SJSA1 (cell line): ENCODE measurements around the gene DIAPH1. TPM values are rescaled to one million over a fixed set of nuclear protein-coding genes. Genes with fewer than 3 reads are reported as not detected.
A peak's percentile ranks its signal among the peaks of the same experiment; 100 is the strongest.
"Not testable (repeated sequence)": the region's sequence is repeated elsewhere in the genome, so short reads cannot be mapped to it uniquely, and the experiment has no call there.

Source experiments
- DNase-seq, 2 experiments: peaks; one replicate each; pipeline ENCODE4 v3.0.0-alpha.2; 2015 to 2020; ENCODE audit warnings: low spot score in 2 of 2, low read depth in 1 of 2
- H3K27ac ChIP-seq: fragments of 250-450 bp; sonication (Bioruptor Pico); 2 replicates; pipeline ENCODE4 v1.5.1; 2020; ENCODE audit warnings: mild to moderate bottlenecking, moderate library complexity
- H3K27me3 ChIP-seq: fragments of 250-450 bp; sonication (Bioruptor Pico); replicated peaks from 2 replicates; pipeline ENCODE4 v1.5.1; 2020; ENCODE audit warnings: mild to moderate bottlenecking, moderate library complexity
- H3K36me3 ChIP-seq: fragments of 250-450 bp; sonication (Bioruptor Pico); 2 replicates; pipeline ENCODE4 v1.5.1; 2020; ENCODE audit warnings: mild to moderate bottlenecking
- H3K4me1 ChIP-seq: fragments of 250-450 bp; sonication (Bioruptor Pico); replicated peaks from 2 replicates; pipeline ENCODE4 v1.6.1; 2021; ENCODE audit warnings: mild to moderate bottlenecking
- H3K4me3 ChIP-seq: fragments of 250-450 bp; sonication (Bioruptor Pico); 2 replicates; pipeline ENCODE4 v1.5.1; 2020; ENCODE audit warnings: mild to moderate bottlenecking
- H3K9me3 ChIP-seq: fragments of 250-450 bp; sonication (Bioruptor Pico); replicated peaks from 2 replicates; pipeline ENCODE4 v1.5.1; 2020; ENCODE audit warnings: mild to moderate bottlenecking
- total RNA-seq: library from RNA; depleted of rRNA; stranded (reverse); fragments of >200 nt; shearing (Covaris generic); gene quantifications from 2 replicates; pipeline ENCODE4 v1.2.3, GENCODE V29; 2014

DIAPH1 gene
- total RNA-seq, 1 experiment from 2014 or later: 44.5 TPM

DNA sequence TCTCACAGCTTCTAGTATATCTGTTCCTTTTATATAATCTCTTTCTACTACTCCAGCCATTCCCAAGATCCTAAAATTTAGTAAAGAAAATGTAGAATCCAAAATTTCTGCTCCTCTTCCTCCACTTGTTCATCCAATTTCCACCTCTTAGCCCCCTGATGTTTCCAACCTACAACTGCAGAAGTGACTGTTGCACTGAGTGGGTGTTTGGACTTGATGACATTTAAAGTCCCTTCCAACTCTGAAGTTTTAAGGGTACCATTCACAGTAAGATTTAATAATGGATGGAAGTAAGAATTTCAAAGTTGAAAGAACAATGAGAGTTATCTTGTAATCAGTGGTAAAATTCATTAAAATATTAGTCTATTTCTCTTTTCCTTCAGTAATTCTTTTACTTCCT, 5.5 kb downstream of the DIAPH1 start:
- Histone ChIP-seq H3K4me3 (no peak overlapping the region), H3K27me3 (no peaks in the 10 kb centered on the region), H3K9me3 (no peaks in the 10 kb centered on the region), H3K36me3 (peaks cover 16% of the 10 kb centered on the region), H3K27ac (no peak overlapping the region), H3K4me1 (peaks cover 12% of the 10 kb centered on the region)
- DNase-seq: no peak

DNA sequence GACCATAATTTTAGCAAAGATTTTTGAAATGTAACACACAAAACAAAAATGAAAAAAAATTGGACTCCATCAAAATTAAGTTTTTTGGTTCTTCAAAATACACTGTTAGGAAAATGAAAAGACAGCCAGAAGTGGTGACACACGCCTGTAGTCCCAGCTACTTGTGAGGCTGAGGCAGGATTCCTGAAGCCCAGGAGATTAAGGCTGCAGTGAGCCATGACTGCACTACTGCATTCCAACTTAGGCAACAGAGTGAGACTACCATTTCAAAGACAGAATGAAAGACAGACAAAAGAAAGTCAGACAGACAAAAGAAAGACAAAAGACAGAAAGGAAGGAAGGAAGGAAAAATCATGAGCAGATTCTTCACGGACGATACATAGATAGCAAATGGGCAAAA, 7.5 kb downstream of the DIAPH1 start:
- H3K9me3 ChIP-seq: no peaks in the 10 kb centered on the region
- H3K27me3 ChIP-seq: no peaks in the 10 kb centered on the region
- H3K4me1 ChIP-seq: no peaks in the 10 kb centered on the region
- no peak overlapping the region for H3K27ac ChIP-seq
- no peak for DNase-seq
- H3K4me3 ChIP-seq: no peak overlapping the region
- H3K36me3 ChIP-seq: peaks cover 6% of the 10 kb centered on the region

DNA sequence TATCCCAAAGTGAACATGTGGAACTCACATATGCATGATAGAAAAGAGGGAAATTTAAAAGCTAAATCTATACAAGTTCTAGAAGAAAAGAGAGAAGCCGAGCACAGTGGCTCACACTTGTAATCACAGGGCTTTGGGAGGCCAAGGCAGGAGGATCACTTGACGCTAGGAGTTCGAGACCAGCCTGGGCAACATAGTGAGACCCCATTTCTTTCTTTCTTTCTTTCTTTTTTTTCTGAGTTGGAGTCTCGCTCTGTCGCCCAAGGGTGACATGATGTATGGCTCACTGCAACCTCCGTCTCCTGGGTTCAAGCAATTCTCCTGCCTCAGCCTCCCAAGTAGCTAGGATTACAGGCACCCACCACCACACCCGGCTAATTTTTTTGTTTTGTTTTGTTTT, 8.9 kb downstream of the DIAPH1 start:
- not testable (repeated sequence) for H3K36me3 ChIP-seq, H3K4me1 ChIP-seq, DNase-seq, H3K9me3 ChIP-seq, H3K4me3 ChIP-seq, H3K27ac ChIP-seq, H3K27me3 ChIP-seq

DNA sequence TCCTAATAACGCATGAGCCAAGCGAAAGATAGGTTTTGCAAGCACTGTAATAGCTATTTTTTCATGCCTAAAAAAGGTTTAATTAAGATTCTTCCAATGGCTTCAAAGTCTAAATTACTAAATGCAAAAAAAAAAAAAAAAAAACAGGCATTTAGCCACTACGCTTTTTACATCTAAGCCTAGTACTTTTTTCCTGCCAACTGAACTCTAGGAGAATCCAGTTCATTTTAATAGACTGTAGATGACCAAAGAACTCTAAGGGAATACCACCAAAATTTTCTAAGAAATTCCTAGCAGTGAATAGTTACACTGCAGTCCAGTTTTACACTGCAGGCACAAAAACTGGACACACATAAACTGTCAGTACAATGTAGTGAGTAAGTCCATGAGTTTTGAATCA, 9.8 kb downstream of the DIAPH1 start:
- DNase-seq: no peak
- Histone ChIP-seq H3K4me3 (no peak overlapping the region), H3K9me3 (no peaks in the 10 kb centered on the region)

DNA sequence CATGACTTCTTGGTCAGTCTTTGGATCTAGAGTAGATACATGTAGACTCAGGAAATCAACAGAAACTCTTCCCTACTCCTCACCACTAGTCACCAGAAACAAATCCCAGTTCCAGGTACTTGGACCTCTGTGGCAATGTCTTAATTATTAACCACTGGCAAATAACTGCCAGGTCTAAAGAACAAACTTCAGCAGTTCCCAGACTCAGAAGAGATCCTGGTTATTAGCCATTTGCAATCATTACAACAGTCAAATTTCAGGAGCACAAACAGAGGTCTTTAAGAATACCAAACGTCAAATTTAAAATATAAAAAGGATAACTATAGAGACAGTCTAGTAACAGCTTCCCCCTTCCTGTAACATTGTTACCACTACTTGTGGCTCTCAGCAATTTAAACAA, 10.2 kb downstream of the DIAPH1 start:
- Histone ChIP-seq H3K36me3 (peaks cover 3% of the 10 kb centered on the region; the same call in 1 of the 2 replicates), H3K27ac (no peak overlapping the region), H3K27me3 (no peaks in the 10 kb centered on the region), H3K9me3 (no peaks in the 10 kb centered on the region), H3K4me3 (no peak overlapping the region), H3K4me1 (peaks cover 13% of the 10 kb centered on the region)
- DNase-seq: no peak

More for the DNA sequence above, 9.8 kb downstream of the DIAPH1 start:
- Histone ChIP-seq H3K36me3 (peaks cover 1% of the 10 kb centered on the region; the same call in 1 of the 2 replicates), H3K4me1 (peaks cover 9% of the 10 kb centered on the region), H3K27ac (no peak overlapping the region), H3K27me3 (no peaks in the 10 kb centered on the region)

DNA sequence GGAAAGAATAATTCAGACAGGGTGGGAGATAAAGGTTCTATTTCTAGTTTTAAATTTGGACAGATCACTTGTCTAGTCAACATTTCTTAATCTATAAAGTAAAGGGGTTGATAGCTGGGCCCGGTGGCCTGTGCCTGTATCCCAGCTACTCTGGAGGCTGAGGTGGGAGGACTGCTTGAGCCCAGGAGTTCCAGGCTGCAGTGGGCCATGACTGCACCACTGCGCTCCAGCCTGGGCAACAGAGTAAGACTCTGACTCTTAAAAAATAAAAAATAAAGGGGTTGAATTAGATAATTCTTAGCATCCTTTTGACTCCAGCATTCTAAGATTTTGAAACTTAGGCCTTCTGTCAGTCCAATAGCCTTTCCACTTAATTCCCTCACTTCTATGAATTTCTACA, 10.8 kb downstream of the DIAPH1 start:
- H3K4me1 ChIP-seq: peaks cover 13% of the 10 kb centered on the region
- peaks cover 3% of the 10 kb centered on the region; the same call in 1 of the 2 replicates for H3K36me3 ChIP-seq
- no peak overlapping the region for H3K27ac ChIP-seq
- no peak for DNase-seq
- no peaks in the 10 kb centered on the region for H3K9me3 ChIP-seq
- H3K4me3 ChIP-seq: no peak overlapping the region
- H3K27me3 ChIP-seq: no peaks in the 10 kb centered on the region

DNA sequence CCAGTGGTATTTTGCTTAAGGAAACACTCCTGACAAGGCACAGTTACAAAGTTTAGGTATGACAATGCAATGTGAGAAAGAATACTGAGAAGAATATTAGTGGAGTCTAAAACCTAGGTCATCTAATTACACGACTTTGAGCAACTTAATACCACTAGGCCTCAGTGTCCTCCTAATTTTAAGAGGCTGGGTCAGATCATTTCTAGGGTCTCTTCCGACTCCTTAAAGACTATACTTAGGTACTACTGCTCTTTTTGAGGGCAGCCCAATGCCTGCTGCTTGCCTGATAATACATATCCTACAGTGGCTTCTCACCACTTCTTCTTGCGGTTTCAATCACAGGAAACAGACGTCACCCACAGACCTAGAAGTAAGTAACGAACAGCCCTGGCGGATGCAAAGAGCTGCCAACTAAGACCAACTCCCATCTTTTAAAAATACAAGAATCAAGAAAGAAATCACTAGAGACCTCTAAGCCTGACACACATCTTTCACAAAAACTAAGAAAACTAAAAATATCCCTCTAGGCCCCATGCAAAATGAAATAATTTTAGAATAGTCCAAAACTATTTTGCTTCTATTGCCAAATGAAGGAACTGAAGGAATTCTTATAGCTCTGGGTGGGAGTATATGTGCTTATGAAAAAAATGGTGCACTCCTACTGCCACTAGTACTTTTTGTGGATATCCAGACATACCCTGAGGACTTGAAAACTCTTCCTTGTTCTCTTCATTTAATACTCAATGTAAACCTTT, 13.1 kb downstream of the DIAPH1 start:
- no peak for DNase-seq
- Histone ChIP-seq H3K36me3 (peaks cover 3% of the 10 kb centered on the region; the same call in 1 of the 2 replicates), H3K27ac (no peak overlapping the region), H3K27me3 (no peaks in the 10 kb centered on the region), H3K9me3 (no peaks in the 10 kb centered on the region), H3K4me3 (no peak overlapping the region), H3K4me1 (peaks cover 13% of the 10 kb centered on the region)

DNA sequence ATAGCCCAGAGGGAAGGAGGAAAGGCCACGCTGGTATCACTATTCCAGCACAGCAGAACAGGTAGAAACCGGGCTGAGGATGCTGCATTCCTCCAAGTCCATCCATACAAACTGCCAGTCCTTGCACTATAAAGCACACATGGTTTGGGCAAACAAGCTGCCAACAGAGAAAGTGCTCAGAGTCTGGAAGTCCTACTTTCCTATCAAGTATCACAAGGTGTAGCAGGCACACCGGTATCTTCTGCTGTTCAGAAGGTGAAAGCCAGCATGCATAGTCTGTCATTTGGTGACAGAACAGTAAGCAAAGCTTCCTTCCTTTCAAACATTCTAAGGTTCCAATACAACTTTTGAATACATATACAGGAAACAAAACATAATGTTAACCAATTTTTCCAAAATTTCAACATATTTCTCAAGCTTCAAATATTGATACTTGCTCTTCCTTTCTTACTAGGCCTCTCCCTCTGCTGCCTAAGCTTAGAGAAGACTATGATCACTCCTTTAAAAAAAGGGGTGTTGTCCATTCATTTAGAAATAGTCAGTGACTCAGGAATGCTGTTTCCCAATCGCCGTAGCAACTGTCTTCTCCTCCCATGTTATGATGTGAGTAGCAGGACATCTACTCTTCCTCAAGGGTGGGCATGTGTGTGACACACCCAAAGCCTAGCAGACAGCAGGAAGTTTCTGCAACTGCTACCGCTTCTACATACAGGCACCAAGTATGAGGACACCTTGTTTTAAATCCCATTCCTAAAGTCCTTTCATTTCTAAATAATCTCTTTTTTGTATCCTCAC, 14.7 kb downstream of the DIAPH1 start:
- Histone ChIP-seq H3K4me3 (no peak overlapping the region), H3K9me3 (no peaks in the 10 kb centered on the region), H3K36me3 (peaks cover 3% of the 10 kb centered on the region; the same call in 1 of the 2 replicates), H3K4me1 (peaks cover 13% of the 10 kb centered on the region), H3K27ac (peak overlapping the region; percentile 68), H3K27me3 (no peaks in the 10 kb centered on the region)
- DNase-seq: peak; percentile 64 to 83

DNA sequence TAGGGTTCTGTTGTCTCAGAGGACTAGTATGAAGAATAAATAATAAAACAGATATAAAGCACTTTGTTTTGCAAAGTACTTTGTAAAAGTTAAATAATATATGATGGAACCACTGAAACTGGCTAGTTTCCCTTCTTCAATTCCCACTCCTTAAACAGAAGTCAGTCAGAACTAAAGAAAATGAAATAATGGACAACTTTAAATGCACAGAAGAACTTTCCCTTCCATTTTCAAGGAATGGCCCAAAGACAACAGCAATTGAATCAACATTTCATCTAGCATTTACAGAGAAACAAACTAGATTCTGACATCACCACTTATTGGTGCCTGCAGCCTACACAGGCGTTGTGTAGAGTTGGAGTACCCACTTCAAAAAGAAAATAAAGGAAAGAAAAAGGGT, 16.2 kb downstream of the DIAPH1 start:
- no peak for DNase-seq
- Histone ChIP-seq H3K4me1 (peaks cover 13% of the 10 kb centered on the region), H3K36me3 (peaks cover 3% of the 10 kb centered on the region; the same call in 1 of the 2 replicates), H3K4me3 (no peak overlapping the region), H3K9me3 (no peaks in the 10 kb centered on the region), H3K27me3 (no peaks in the 10 kb centered on the region), H3K27ac (no peak overlapping the region)

DNA sequence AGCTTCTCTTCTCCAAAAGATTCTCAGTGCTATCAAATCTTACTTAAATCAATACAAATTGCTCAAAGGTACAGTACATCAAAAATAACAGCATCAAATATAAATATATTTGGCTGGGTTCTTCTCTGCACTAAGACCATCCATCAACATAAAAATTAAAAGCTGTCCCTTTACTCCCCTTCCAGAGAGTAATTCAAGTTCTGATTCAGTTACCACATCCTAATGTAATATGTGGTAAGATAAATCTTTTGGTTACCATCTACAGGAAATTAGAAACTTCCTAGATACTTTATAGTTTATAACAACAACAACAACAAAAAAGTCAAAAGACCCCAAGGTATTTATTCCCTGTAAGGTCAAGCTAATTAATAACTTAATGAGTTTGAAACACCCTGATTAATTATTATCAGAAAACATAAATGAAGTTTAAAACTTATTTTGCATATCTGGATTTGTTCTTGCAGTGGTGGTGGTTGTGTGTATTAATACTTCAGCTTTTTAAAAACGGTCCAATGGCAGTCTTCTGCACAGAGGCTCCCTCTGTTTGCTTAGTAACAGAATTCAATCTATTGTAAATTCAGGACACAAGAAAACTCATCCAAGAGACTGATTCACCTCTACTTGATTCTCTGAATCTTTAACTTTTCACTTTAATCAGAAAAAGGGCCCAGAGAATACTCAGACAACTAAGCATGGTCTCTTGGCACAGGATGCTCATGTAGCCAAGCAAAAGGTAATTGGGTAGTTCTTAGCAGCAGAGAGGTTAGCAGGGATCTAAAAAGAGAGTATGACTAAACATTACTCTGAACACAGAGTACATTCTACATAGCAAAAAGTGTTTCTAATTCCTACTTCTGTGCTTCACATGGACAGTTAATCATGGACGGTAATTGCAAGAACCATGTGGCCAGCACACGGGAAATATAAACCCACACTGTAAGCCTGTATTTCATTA, 20.1 kb downstream of the DIAPH1 start:
- no peaks in the 10 kb centered on the region for H3K27me3 ChIP-seq
- no peak overlapping the region for H3K4me3 ChIP-seq
- H3K4me1 ChIP-seq: peaks cover under 1% of the 10 kb centered on the region; the same call in 1 of the 2 replicates
- peaks cover 7% of the 10 kb centered on the region for H3K36me3 ChIP-seq
- no peaks in the 10 kb centered on the region for H3K9me3 ChIP-seq
- no peak overlapping the region for H3K27ac ChIP-seq
- DNase-seq: no peak

DNA sequence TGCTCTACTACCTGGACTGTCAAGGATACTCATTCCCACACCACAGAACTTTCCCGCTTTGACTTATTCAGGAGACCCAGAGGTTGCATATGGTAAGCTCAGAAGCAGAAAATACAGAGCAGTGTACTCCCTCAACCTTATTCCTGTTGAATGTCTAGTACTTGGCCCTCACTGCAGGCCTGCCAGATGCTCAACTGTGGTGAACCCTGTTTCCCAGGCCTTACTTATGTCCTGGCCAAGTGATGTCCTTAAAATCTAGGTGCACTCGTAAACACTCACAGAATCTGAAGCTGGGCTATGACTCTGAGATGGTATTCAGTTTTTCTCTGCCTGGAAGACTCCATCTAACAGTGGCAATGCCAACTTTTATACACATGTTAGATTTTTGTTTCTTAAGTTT, 21.0 kb downstream of the DIAPH1 start:
- Histone ChIP-seq H3K27ac (no peak overlapping the region), H3K4me1 (no peaks in the 10 kb centered on the region), H3K9me3 (no peaks in the 10 kb centered on the region), H3K27me3 (no peaks in the 10 kb centered on the region), H3K4me3 (no peak overlapping the region), H3K36me3 (peaks cover 11% of the 10 kb centered on the region)
- no peak for DNase-seq

DNA sequence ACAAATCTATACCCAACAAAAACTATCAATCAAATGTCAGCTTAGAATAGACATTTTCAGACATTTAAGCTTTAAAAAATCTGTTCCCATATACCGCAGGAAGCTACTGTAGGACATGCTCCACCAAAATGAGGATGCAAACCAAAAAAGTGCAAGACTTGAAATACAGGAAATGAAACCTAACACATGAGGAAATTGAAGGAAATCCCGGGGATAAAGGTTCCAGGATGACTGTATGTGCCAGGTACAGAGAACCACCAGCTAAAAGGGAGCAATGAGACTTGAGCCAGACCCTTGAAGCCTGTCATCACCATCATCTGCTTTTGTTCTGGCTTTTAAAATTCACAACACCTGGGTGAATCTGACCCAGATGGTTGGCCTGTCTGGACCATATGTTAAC, 21.4 kb downstream of the DIAPH1 start:
- no peak for DNase-seq
- H3K4me1 ChIP-seq: no peaks in the 10 kb centered on the region
- peaks cover 11% of the 10 kb centered on the region for H3K36me3 ChIP-seq

DNA sequence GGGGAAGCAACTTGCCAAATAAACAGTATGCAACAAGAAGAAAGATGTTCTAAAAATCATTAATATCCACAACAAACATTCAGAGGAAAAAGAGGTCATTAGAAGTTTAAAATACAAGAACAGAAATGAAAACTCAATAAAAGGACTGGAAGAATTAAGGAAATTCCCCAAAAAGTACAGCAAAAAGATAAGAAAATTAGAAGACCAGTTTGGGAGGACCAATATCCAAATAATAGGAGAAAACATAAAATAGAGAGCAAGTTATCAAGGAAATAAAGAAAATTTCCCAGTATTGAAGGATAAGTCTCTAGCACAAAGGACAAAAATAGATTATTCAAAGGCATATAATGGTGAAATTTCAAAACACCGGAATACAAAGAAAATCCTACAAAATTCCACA, 21.9 kb downstream of the DIAPH1 start:
- no peak for DNase-seq
- no peaks in the 10 kb centered on the region for H3K27me3 ChIP-seq
- no peaks in the 10 kb centered on the region for H3K4me1 ChIP-seq
- H3K27ac ChIP-seq: no peak overlapping the region
- peaks cover 11% of the 10 kb centered on the region for H3K36me3 ChIP-seq
- no peaks in the 10 kb centered on the region for H3K9me3 ChIP-seq
- no peak overlapping the region for H3K4me3 ChIP-seq

More for the DNA sequence above, 21.4 kb downstream of the DIAPH1 start:
- H3K27ac ChIP-seq: no peak overlapping the region
- H3K9me3 ChIP-seq: no peaks in the 10 kb centered on the region
- H3K4me3 ChIP-seq: no peak overlapping the region
- H3K27me3 ChIP-seq: no peaks in the 10 kb centered on the region
